Muscle of leg (tissue), 11 donors: ENCODE results near the gene MAP4K5. TPM values are rescaled to one million over a fixed set of nuclear protein-coding genes. Genes with fewer than 3 reads are reported as not detected.
A peak's percentile ranks its signal among the peaks of the same experiment; 100 is the strongest.

Source experiments
- DNase-seq: peaks from one replicate; pipeline ENCODE4 v3.0.0; 2013
- H3K27ac ChIP-seq: one replicate; pipeline ENCODE4 v1.5.1; 2013; ENCODE audit warnings: mild to moderate bottlenecking, low read length, control low read depth
- H3K27me3 ChIP-seq: one replicate; pipeline ENCODE4 v1.6.1; 2013; ENCODE audit warnings: low read length; ENCODE audit not compliant: control insufficient read depth, insufficient read depth
- H3K36me3 ChIP-seq: one replicate; pipeline ENCODE4 v1.6.1; 2013; ENCODE audit warnings: low read length; ENCODE audit not compliant: control insufficient read depth, insufficient read depth
- H3K4me1 ChIP-seq: one replicate; pipeline ENCODE4 v1.6.1; 2013; ENCODE audit warnings: low read length; ENCODE audit not compliant: control insufficient read depth, insufficient read depth
- H3K4me3 ChIP-seq: one replicate; pipeline ENCODE4 v1.5.1; 2013; ENCODE audit warnings: low read length, control low read depth
- H3K9me3 ChIP-seq: replicated peaks from 2 replicates; pipeline ENCODE4 v1.6.1; 2013; ENCODE audit warnings: low read depth, low read length; ENCODE audit not compliant: control insufficient read depth
- WGBS: methylation state at CpG from one replicate; pipeline ENCODE4 v1.1.5; 2013; ENCODE audit warnings: missing lambda C conversion rate; ENCODE audit not compliant: insufficient coverage; 5-methylcytosine and 5-hydroxymethylcytosine counted together
- polyA plus RNA-seq, 8 donors: library from polyadenylated mRNA; unstranded; fragments of 120-200 nt; gene quantifications; one replicate each; pipeline versions ENCODE4 v1.2.1 to v1.2.3, GENCODE V29; 2013; ENCODE audit warnings: inconsistent platforms in 1 of 8, low replicate concordance in 1 of 8; ENCODE audit not compliant: insufficient read length in 8 of 8, insufficient read depth in 1 of 8
- total RNA-seq: library from RNA; stranded (reverse); fragments of 120-200 nt; gene quantifications from one replicate; pipeline ENCODE4 v1.2.4, GENCODE V29; 2013

Gene MAP4K5
- total and polyA plus RNA-seq, 9 donors, result 19.7 to 40.9 (median 31.6) TPM

- Histone ChIP-seq H3K27me3 (no peaks in the 10 kb centered on the region), H3K4me1 (peaks cover 13% of the 10 kb centered on the region), H3K9me3 (no peaks in the 10 kb centered on the region), H3K36me3 (no peaks in the 10 kb centered on the region), H3K4me3 (peak overlapping the region; percentile 1), H3K27ac (no peak overlapping the region)
- DNase-seq, result peak; percentile 57
- 64% methylated on average over 3 of the region's 5 CpGs for WGBS
Observed at GRCh38 chr14:50395448-50395847, 136.9 kb downstream of the MAP4K5 start.

GRCh38 chr14:50394713-50395112, 137.7 kb downstream of the MAP4K5 start:
- peaks cover 13% of the 10 kb centered on the region for H3K4me1 ChIP-seq
- no peaks in the 10 kb centered on the region for H3K36me3 ChIP-seq
- no peaks in the 10 kb centered on the region for H3K27me3 ChIP-seq
- WGBS, result 80% methylated on average over 1 of the region's 5 CpGs
- no peak overlapping the region for H3K4me3 ChIP-seq
- DNase-seq, result no peak
- H3K9me3 ChIP-seq, result no peaks in the 10 kb centered on the region
- no peak overlapping the region for H3K27ac ChIP-seq

GRCh38 chr14:50389668-50390441, 142.5 kb downstream of the MAP4K5 start:
- WGBS, result 76% methylated on average over 3 of the region's 9 CpGs
- no peaks in the 10 kb centered on the region for H3K9me3 ChIP-seq
- no peaks in the 10 kb centered on the region for H3K36me3 ChIP-seq
- no peak overlapping the region for H3K4me3 ChIP-seq
- DNase-seq, result no peak
- no peaks in the 10 kb centered on the region for H3K4me1 ChIP-seq
- H3K27ac ChIP-seq, result no peak overlapping the region
- no peaks in the 10 kb centered on the region for H3K27me3 ChIP-seq

- Histone ChIP-seq H3K36me3 (no peaks in the 10 kb centered on the region), H3K9me3 (no peaks in the 10 kb centered on the region), H3K27me3 (no peaks in the 10 kb centered on the region), H3K4me1 (no peaks in the 10 kb centered on the region), H3K27ac (no peak overlapping the region), H3K4me3 (no peak overlapping the region)
- no peak for DNase-seq
- WGBS, result 62% methylated on average over 7 of the region's 9 CpGs
Observed at GRCh38 chr14:50388256-50388931, 144.0 kb downstream of the MAP4K5 start.

GRCh38 chr14:50387548-50387947, 144.8 kb downstream of the MAP4K5 start:
- Histone ChIP-seq H3K27ac (no peak overlapping the region), H3K36me3 (no peaks in the 10 kb centered on the region), H3K4me1 (no peaks in the 10 kb centered on the region), H3K9me3 (no peaks in the 10 kb centered on the region), H3K4me3 (no peak overlapping the region), H3K27me3 (no peaks in the 10 kb centered on the region)
- no peak for DNase-seq
- WGBS, result no CpG with 5 or more reads among the region's 1 CpG

- H3K4me1 ChIP-seq, result no peaks in the 10 kb centered on the region
- H3K36me3 ChIP-seq, result peaks cover 5% of the 10 kb centered on the region
- no peak overlapping the region for H3K4me3 ChIP-seq
- no peaks in the 10 kb centered on the region for H3K27me3 ChIP-seq
- H3K27ac ChIP-seq, result no peak overlapping the region
- WGBS, result 60% methylated on average over 1 of the region's 3 CpGs
- no peak for DNase-seq
- no peaks in the 10 kb centered on the region for H3K9me3 ChIP-seq
Observed at GRCh38 chr14:50383618-50384225, 148.6 kb downstream of the MAP4K5 start.

GRCh38 chr14:50381823-50382287, 150.5 kb downstream of the MAP4K5 start:
- no peak overlapping the region for H3K27ac ChIP-seq
- no peak for DNase-seq
- H3K4me3 ChIP-seq, result no peak overlapping the region
- H3K36me3 ChIP-seq, result peaks cover 5% of the 10 kb centered on the region
- H3K27me3 ChIP-seq, result no peaks in the 10 kb centered on the region
- no CpG with 5 or more reads among the region's 14 CpGs for WGBS
- H3K4me1 ChIP-seq, result peaks cover 2% of the 10 kb centered on the region
- H3K9me3 ChIP-seq, result no peaks in the 10 kb centered on the region

GRCh38 chr14:50381008-50381407, 151.4 kb downstream of the MAP4K5 start:
- no peak for DNase-seq
- WGBS, result 100% methylated on average over 1 of the region's 1 CpG

GRCh38 chr14:50380455-50380854, 151.9 kb downstream of the MAP4K5 start:
- WGBS, result no CpG with 5 or more reads among the region's 1 CpG
- peaks cover 2% of the 10 kb centered on the region for H3K4me1 ChIP-seq
- no peaks in the 10 kb centered on the region for H3K27me3 ChIP-seq
- H3K4me3 ChIP-seq, result no peak overlapping the region
- H3K27ac ChIP-seq, result no peak overlapping the region
- DNase-seq, result no peak
- no peaks in the 10 kb centered on the region for H3K9me3 ChIP-seq
- peaks cover 5% of the 10 kb centered on the region for H3K36me3 ChIP-seq

More at GRCh38 chr14:50381008-50381407, 151.4 kb downstream of the MAP4K5 start:
- Histone ChIP-seq H3K36me3 (peaks cover 5% of the 10 kb centered on the region), H3K27ac (no peak overlapping the region), H3K27me3 (no peaks in the 10 kb centered on the region), H3K4me1 (peaks cover 2% of the 10 kb centered on the region), H3K4me3 (no peak overlapping the region), H3K9me3 (no peaks in the 10 kb centered on the region)

- H3K27ac ChIP-seq, result no peak overlapping the region
Observed at GRCh38 chr14:50379563-50379962, 152.8 kb downstream of the MAP4K5 start.

More at GRCh38 chr14:50379563-50379962, 152.8 kb downstream of the MAP4K5 start:
- H3K27me3 ChIP-seq, result no peaks in the 10 kb centered on the region
- DNase-seq, result no peak
- H3K9me3 ChIP-seq, result no peaks in the 10 kb centered on the region
- peaks cover 2% of the 10 kb centered on the region for H3K4me1 ChIP-seq
- no peak overlapping the region for H3K4me3 ChIP-seq
- peaks cover 5% of the 10 kb centered on the region for H3K36me3 ChIP-seq
- 92% methylated on average over 2 of the region's 2 CpGs for WGBS
